Neural cell (in vitro differentiated cells): ENCODE data around the gene STPG2. TPM values are rescaled to one million over a fixed set of nuclear protein-coding genes. Genes with fewer than 3 reads are reported as not detected.

Experiments
- H2AFZ ChIP-seq: fragments of 200-600, 300-800 bp; sonication (generic), shearing (Covaris generic); 2 replicates; pipeline ENCODE4 v1.6.0; 2014; ENCODE audit warnings: low read depth, mild to moderate bottlenecking, antibody characterized with exemption, low read length, moderate library complexity
- H3F3A ChIP-seq: fragments of 200-600 bp; shearing (Covaris generic); 2 replicates; pipeline ENCODE4 v1.6.1; 2016; ENCODE audit warnings: mild to moderate bottlenecking, moderate library complexity, mixed read lengths, antibody characterized with exemption, low read length; ENCODE audit not compliant: insufficient read depth, poor library complexity, severe bottlenecking
- H3K27ac ChIP-seq: fragments of 200-600, 300-800 bp; sonication (generic), shearing (Covaris generic); 2 replicates; pipeline ENCODE4 v1.5.1; 2014; ENCODE audit warnings: mild to moderate bottlenecking, low read length, moderate library complexity
- H3K27me3 ChIP-seq: fragments of 300-800, 200-600 bp; sonication (generic), shearing (Covaris generic); 2 replicates; pipeline ENCODE4 v1.6.0; 2014; ENCODE audit warnings: mild to moderate bottlenecking, low read depth, low read length, moderate library complexity; ENCODE audit not compliant: insufficient read depth
- H3K36me3 ChIP-seq: fragments of 300-800, 200-600 bp; sonication (generic), shearing (Covaris generic); 2 replicates; pipeline ENCODE4 v1.5.1; 2014; ENCODE audit warnings: mild to moderate bottlenecking, antibody characterized with exemption, low read length, moderate library complexity; ENCODE audit not compliant: insufficient read depth
- H3K4me2 ChIP-seq: fragments of 300-800, 200-600 bp; sonication (generic), shearing (Covaris generic); 2 replicates; pipeline ENCODE4 v1.6.0; 2014; ENCODE audit warnings: mild to moderate bottlenecking, low read length
- H3K4me3 ChIP-seq: fragments of 300-800, 200-600 bp; sonication (generic), shearing (Covaris generic); 2 replicates; pipeline ENCODE4 v1.5.1; 2014; ENCODE audit warnings: mild to moderate bottlenecking, low read length, moderate library complexity
- H3K79me2 ChIP-seq: fragments of 200-600 bp; shearing (Covaris generic); replicated peaks from 2 replicates; pipeline ENCODE4 v1.6.0; 2014; ENCODE audit warnings: mild to moderate bottlenecking, low read length, moderate library complexity; ENCODE audit not compliant: insufficient read depth
- H3K9ac ChIP-seq: fragments of 300-800, 200-600 bp; sonication (generic), shearing (Covaris generic); 2 replicates; pipeline ENCODE4 v1.6.1; 2016; ENCODE audit warnings: mild to moderate bottlenecking, low read length, mixed read lengths
- H3K9me2 ChIP-seq: fragments of 200-600 bp; shearing (Covaris generic); 2 replicates; pipeline ENCODE4 v1.6.1; 2016; ENCODE audit warnings: mild to moderate bottlenecking, low read length, mixed read lengths; ENCODE audit not compliant: insufficient read depth
- H3K9me3 ChIP-seq: fragments of 200-600, 300-800 bp; sonication (generic), shearing (Covaris generic); 2 replicates; pipeline ENCODE4 v1.6.1; 2016; ENCODE audit warnings: mild to moderate bottlenecking, mixed run types, low read length, moderate library complexity, mixed read lengths
- H4K20me1 ChIP-seq: fragments of 200-600 bp; shearing (Covaris generic); 2 replicates; pipeline ENCODE4 v1.6.1; 2016; ENCODE audit warnings: mild to moderate bottlenecking, mixed run types; ENCODE audit not compliant: insufficient read depth
- CTCF ChIP-seq: fragments of 450-650 bp; IDR thresholded peaks from 2 replicates; pipeline ENCODE4 v1.5.1; 2014; ENCODE audit warnings: antibody characterized with exemption, mild to moderate bottlenecking, moderate library complexity; ENCODE audit not compliant: poor library complexity, severe bottlenecking
- EP300 ChIP-seq: fragments of 450-650 bp; conservative IDR thresholded peaks from 2 replicates; pipeline ENCODE4 v1.6.1; 2014; ENCODE audit warnings: antibody characterized with exemption, mild to moderate bottlenecking, moderate library complexity; ENCODE audit not compliant: poor library complexity, severe bottlenecking
- EZH2 ChIP-seq: fragments of 200-600, 300-800 bp; shearing (Covaris generic), sonication (generic); IDR thresholded peaks from 2 replicates; pipeline ENCODE4 v1.6.1; 2014; ENCODE audit warnings: antibody characterized with exemption, low read length, borderline replicate concordance, mild to moderate bottlenecking; ENCODE audit not compliant: insufficient read depth, poor library complexity, severe bottlenecking
- MXI1 ChIP-seq: fragments of 450-650 bp; conservative IDR thresholded peaks from 2 replicates; pipeline ENCODE4 v1.6.1; 2014; ENCODE audit warnings: antibody characterized with exemption, mild to moderate bottlenecking; ENCODE audit not compliant: poor library complexity, severe bottlenecking
- POLR2AphosphoS5 ChIP-seq: IDR thresholded peaks from 2 replicates; pipeline ENCODE4 v1.6.1; 2012
- RAD21 ChIP-seq: fragments of 450-650 bp; conservative IDR thresholded peaks from 2 replicates; pipeline ENCODE4 v1.6.1; 2014; ENCODE audit warnings: antibody characterized with exemption, mild to moderate bottlenecking, moderate library complexity
- REST ChIP-seq: IDR thresholded peaks from 2 replicates; pipeline ENCODE4 v1.6.1; 2012; ENCODE audit warnings: borderline replicate concordance
- SMC3 ChIP-seq: fragments of 450-650 bp; conservative IDR thresholded peaks from 2 replicates; pipeline ENCODE4 v1.6.1; 2014; ENCODE audit warnings: antibody characterized with exemption, mild to moderate bottlenecking, moderate library complexity; ENCODE audit not compliant: poor library complexity
- TAF1 ChIP-seq: IDR thresholded peaks from 2 replicates; pipeline ENCODE4 v1.6.1; 2012; ENCODE audit warnings: low read depth
- polyA plus RNA-seq: library from polyadenylated mRNA; depleted of rRNA; stranded (reverse); fragments of >200 nt; gene quantifications from 2 replicates; pipeline ENCODE4 v1.2.3, GENCODE V29; 2014

STPG2 gene
- polyA plus RNA-seq, 1 donor from 2014 or later: not detected

- no peaks in the 10 kb centered on the region for H3F3A ChIP-seq
- TF ChIP-seq RAD21 (no peak), CTCF (no peak), POLR2AphosphoS5 (no peak), TAF1 (no peak)
- H3K27me3 ChIP-seq: no peaks in the 10 kb centered on the region
- no peaks in the 10 kb centered on the region for H4K20me1 ChIP-seq
- H3K36me3 ChIP-seq: no peaks in the 10 kb centered on the region
- no peak overlapping the region for H3K9ac ChIP-seq
- no peak overlapping the region for H3K4me2 ChIP-seq
- H3K4me3 ChIP-seq: no peak overlapping the region
- H3K9me2 ChIP-seq: no peaks in the 10 kb centered on the region
- H3K79me2 ChIP-seq: no peaks in the 10 kb centered on the region
- H2AFZ ChIP-seq: no peak overlapping the region
- no peak overlapping the region for H3K27ac ChIP-seq
- H3K9me3 ChIP-seq: no peaks in the 10 kb centered on the region
Measured at GRCh38 chr4:97942137-97942536, 201.1 kb downstream of the STPG2 start.

GRCh38 chr4:97938141-97938540, 205.1 kb downstream of the STPG2 start:
- no peaks in the 10 kb centered on the region for H3K36me3 ChIP-seq
- H3K9me2 ChIP-seq: no peaks in the 10 kb centered on the region
- no peaks in the 10 kb centered on the region for H3K79me2 ChIP-seq
- H3K27ac ChIP-seq: no peak overlapping the region
- H3F3A ChIP-seq: no peaks in the 10 kb centered on the region
- H3K4me2 ChIP-seq: no peak overlapping the region
- no peak overlapping the region for H3K4me3 ChIP-seq
- H3K9ac ChIP-seq: no peak overlapping the region
- no peak overlapping the region for H2AFZ ChIP-seq
- H4K20me1 ChIP-seq: no peaks in the 10 kb centered on the region
- TF ChIP-seq POLR2AphosphoS5 (no peak), TAF1 (no peak), MXI1 (no peak), EZH2 (no peak), SMC3 (no peak), REST (no peak), EP300 (no peak), RAD21 (no peak), CTCF (no peak)
- no peaks in the 10 kb centered on the region for H3K9me3 ChIP-seq
- no peaks in the 10 kb centered on the region for H3K27me3 ChIP-seq
